Mucosa of gallbladder (tissue), 1 donor: ENCODE measurements around the gene CMTM3. TPM values are rescaled to one million over a fixed set of nuclear protein-coding genes. Genes with fewer than 3 reads are reported as not detected.
"Not testable (repeated sequence)": the region's sequence is repeated elsewhere in the genome, so short reads cannot be mapped to it uniquely, and the experiment has no call there.

Source experiments
- DNase-seq: peaks from one replicate; pipeline ENCODE4 v3.0.0-alpha.2; 2020; ENCODE audit warnings: low spot score
- total RNA-seq: library from RNA; stranded (reverse); gene quantifications from one replicate; pipeline ENCODE4 v1.2.1, GENCODE V29; 2021
- donor health status: DM: no; HTN: no; CAD: no.

CMTM3 gene
- total RNA-seq, 1 donor from 2014 or later, result 19.2 TPM

DNA sequence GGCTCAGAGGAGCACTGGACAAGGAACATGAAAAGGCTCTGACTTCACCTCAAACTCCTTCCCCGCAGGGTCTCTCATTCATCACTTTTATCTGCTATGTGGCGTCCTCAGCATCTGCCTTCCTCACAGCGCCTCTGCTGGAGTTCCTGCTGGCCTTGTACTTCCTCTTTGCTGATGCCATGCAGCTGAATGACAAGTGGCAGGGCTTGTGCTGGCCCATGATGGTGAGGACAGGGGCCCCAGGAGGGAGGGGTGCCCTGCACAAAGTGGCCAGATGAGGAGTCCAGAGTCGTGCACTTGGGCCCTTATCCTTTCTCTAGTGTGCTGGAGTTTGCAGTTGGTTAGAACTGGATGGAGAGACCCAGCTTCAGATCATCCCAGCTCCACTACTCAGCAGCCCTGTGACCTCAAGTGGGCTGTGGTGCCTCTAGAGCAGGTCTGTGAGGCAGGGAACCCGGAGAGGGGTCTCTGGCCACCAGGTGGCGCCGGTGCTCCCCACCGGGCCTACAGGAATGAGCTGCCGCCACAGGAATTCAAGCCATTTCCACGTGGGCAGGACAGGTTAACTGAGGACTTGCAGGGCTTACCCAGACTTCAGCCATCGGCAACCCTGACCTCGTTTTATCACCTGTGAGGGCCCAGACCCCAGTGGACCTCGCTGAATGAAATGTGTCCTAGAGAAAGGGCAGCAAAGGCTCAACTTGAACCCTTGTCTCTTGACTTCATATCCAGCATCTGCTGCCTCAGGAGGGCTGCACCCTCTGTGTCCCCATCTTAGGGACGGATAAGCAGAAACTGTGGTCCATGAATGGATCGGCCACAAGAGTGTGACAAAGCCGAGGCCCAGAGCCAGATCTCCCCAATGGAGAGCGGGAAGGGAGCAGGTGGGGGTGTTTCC, 4.0 kb downstream of the CMTM3 start:
- peak; percentile 89 for DNase-seq

DNA sequence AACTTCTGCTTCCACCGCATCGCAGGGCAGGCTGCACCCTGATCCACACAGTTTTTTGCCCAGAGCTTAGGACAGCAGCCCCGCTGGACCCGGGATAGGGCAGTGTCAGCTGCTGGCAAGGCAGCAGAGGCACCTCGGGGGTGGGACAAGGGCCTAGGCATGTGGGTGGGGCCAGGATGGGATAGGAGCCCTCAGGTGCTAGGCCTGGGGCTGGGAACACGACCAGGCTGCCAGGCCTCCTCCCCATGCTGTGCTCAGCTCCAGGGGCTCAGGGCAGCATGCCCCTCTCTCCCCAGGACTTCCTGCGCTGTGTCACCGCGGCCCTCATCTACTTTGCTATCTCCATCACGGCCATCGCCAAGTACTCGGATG, 4.6 kb downstream of the CMTM3 start:
- DNase-seq, result no peak

DNA sequence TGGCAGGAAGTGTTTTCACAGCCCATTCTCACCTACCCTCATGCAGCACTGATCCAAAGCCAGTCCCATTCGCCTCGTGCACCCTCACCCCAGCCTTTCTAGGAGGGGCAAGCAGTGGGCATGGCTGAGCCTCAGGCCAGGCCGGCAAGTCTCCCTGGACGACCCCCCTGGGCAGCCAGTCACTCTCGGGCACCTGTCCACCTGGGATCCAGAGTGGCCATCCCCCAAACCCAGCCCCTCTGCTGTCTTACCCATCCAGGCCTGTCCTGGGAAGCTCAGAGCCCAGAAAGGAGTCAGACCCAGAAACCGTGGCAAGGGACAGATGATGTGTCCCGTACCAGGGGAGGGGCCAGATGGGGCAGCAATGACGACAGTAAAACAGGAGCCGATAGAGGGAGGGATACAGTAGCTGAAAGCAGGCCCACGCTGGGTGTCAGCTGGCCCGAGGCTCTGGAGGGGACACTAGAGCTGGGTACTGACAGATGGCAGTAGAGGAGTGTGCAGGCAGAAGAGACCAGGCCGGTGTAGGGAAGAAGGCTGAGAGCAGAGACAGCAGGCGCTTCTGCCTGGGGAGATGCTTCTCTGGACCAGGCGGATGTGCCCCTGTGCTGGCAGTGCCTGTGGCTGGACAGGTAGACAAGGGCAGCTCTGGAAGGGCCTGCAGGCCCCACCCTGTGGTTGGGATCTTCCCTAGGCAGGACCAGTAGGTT, 5.8 kb downstream of the CMTM3 start:
- DNase-seq, result no peak

DNA sequence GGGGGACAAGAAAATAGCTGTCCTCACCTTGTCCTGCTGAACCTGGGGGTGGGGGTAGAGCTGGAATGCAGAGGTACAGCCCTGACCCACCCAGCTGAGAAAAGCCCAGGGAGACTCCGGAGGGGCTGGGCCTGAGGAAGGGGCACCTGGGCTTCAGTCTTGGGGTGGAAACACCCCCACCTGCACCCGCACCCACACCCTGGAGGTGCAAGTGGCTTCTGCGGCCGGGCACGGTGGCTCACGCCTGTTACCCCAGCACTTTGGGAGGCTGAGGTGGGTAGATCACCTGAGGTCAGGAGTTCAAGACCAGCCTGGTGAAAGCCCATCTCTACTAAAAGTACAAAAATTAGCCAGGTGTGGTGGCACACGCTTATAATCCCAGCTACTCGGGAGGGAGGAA, 7.4 kb downstream of the CMTM3 start:
- DNase-seq, result not testable (repeated sequence)

DNA sequence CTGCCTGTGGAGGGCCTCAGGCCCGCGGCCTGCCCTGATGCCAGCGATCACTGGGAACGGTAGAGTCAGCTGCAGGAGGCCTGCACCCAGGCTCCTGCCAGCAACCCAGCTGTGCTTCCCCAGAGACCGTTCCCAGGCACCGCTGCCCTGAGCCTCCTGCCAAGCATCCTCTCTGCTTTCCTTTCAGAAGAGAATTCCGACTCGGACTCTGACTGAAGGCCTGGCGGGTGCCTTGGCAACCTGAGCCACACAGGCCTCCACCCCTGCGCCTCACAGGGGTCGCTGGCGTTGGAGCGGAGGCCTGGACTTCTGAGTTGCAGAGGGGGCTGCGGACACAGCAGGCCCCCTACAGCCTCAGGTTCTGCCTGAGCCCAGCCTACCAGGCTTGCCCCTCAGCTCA, 7.9 kb downstream of the CMTM3 start:
- DNase-seq, result no peak

DNA sequence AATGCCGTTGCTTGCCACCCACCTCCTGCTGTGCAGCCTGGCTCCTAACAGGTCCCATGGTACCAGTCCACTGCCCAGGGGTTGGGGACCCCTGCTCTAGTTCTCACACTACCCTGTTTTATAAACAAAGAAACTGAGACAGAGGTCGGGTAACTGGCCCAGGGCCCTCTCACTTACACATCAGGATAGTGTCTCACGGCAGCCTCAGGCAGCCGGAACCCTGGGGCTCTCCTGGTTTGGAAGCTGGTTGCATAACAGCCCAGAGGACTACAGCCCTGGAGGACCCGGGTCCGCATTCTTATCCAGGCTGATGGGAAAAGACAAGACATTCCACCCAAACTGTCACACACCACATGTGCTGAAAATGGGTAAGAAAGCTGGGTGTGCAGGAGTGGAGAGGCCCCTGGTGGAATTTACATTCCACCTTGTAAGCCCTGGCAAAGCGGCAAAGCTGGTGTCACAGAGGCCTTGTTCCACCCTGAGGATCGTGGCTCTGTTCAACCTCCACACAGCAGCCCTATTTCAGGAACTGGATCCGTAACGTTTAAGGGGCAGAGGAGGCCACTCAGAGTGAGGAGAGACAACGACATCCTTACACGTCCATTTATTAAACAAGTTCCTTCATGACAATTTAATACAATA, 9.8 kb downstream of the CMTM3 start:
- no peak for DNase-seq

DNA sequence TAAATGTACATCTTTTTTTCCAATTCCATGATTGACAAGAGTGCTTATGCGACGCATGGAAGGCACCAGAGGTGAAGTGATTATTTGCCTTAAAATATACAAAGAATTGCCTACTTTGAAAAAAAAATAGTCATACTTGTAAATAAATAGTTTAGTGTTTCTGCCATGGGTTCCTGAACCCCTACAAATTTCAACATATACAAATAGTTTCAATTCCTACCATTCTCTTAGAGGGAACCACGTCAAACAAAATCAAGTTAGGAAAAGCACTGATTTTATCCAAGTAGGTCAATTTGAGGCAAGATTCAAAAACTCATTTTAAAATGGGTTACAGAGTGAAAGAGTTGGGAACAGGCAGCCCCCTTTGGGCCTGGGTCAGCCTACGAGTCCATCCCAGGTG, 11.7 kb downstream of the CMTM3 start:
- DNase-seq, result no peak

DNA sequence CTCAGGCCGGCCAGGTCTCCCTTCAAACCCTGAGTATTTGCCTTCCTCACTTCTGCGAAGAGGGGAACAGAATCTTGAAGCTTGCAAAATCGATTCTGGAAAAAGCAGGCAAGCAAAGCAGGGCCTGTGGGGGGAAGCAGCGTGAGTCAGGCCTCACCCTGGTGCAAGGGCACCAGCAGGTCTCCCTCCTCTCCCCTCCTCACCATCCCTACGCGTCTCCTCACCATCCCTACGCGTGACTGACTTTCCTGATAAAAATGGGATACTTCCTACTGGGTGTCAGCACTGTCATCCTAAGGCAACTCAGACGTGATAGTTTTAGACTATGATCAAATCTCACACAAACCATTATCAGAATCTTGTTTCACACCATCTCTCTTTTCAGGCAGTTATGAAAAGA, 12.1 kb downstream of the CMTM3 start:
- no peak for DNase-seq

DNA sequence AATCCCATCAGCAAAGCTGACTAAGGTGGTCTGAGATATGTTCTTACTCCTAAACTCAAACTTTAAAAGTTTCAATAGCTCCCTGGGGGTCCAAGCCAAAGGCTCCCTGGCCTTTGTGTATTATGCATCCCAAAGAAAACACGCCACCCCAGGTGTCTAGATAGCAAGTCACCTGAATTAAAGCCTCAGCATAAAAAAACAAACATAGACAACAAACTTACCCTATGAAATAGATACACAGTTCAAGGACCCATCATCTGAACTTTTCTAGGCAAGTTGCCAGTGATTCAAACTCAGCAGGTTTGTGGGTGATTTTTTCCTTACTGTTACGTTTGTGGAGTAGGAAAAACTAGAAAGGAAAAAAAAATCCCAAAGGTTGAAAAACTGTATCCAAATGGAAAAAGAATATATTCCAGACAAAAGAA, 12.5 kb downstream of the CMTM3 start:
- no peak for DNase-seq

DNA sequence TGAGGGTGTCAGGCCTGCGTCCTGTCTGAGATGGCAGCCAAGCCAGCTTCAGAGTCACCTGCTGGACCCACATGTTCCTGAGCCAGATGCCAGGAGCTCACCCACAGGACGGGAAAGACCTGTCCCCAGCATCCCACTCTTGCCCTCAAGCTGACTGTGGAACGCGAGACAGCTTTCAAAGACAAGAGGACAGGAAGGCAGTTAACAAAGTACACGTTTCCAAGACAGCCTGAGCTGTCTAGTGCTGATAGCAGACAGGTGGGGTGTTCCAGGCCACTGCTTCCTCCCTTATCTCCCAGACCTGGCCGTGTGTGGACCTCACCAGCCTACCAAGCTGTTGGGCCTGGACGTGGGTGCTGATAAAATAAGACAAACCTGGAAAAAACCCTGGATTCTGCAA, 13.2 kb downstream of the CMTM3 start:
- no peak for DNase-seq

DNA sequence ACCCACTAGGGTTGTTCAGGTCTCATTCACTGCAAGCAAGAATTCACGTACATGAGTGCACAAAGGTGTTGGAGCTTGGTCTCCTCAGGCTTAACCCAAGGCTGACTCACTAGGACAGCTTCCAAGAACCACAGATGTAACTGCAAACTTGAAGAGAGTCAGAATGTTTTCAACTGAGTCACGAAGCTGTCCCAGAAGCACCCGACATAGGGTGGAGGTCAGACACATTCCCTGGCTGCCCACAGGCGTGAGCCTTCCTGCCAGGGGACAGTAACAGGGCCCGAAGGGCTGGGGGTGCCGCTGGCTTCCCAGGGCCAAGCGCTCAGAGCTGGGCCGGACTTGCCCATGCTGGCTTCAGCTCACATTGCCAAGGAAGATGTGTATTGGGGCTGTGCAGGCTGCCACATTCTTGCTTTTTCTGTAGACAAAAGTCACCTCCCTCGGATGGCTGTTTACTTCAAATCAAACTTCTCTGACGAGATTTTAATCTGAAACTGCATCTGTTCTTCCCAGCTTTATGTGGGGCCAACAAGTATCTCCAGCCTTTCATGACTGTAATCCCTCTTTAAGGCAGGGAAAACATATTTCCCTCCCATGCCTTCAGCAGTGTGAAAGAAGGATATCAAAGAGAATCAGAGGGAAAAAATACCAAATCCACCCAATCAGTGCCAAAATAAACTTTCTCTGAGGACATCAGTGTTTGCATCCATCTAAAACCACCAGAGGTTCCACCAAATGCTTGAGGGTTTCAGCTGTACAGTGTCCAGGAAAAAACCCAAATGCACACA, 14.3 kb downstream of the CMTM3 start:
- DNase-seq, result no peak

DNA sequence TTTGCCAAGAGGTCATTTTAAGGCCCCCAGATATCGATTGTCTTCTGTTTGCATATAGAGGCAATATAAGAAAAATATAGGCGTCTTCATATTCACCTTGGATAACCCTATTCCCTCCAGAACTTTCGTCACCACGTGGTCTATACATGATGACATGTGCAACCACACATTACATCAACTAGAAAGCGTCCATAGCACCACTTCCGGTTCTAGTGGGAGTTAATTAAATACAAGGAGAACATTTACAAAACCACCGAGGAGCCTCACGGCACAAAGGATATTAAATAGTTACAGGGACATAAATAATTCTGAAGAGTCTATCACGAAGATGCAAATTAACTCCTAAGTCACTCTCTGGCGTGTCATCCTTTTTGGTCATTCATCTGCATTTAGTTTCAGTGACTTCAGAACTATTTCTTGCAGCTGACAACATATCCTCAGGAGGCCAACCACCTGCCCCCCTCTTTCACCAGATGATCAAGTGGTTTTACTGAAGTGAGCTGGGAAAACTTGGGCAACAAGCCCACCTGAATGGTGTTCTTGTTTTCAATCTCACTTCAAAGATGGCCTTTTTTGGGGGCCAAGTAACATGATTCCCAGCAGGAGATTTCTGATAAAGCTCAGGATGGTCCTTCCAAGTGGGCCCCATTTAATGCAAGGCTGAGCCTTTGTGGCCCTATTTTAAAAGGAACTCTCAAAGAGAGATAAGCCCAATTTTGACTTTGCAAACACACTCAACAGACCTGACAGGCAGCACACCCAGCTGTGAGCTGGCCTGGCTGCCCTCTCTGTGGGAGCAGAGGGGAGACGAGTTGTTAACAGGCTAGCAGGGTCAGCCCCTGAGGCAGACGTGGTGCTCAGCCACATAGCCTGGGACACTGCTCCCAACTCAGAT, 15.3 kb downstream of the CMTM3 start:
- no peak for DNase-seq

DNA sequence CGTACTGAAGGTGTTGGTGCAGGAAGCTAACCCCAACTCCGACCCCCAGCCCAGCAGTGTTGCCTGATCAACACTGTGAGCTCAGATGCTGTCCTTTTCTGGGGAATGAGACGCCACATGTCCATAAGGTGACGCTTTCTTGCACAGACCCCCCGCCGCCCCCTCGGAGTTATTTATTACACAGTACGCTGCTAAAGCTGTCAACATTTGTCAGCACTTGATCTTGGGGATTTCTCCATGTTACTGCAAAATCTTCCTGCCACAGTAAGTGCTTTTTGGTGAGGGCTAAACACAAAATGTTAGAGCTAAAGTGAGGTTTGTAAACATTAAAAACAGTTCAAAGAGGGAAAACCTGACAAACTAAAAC, 15.9 kb downstream of the CMTM3 start:
- DNase-seq, result no peak

DNA sequence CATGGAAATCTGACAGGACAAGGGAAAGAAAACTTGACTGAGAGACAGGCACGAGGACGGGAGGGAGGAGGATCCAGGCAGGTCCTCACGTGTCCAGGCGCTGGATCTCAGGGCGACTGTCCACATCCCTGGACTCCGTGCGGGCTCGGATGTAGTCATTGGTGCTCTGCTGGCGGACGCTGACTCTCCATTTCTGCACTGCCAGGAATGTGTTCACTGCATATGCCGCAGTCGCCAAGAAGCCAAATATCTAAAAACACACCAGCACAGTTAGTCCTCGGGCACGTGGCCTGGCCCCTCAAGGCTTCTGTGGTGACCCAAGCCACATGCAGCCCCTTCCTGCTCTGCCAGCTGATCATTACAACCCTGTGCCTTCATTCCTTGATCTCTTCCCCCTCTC, 17.5 kb downstream of the CMTM3 start:
- no peak for DNase-seq

DNA sequence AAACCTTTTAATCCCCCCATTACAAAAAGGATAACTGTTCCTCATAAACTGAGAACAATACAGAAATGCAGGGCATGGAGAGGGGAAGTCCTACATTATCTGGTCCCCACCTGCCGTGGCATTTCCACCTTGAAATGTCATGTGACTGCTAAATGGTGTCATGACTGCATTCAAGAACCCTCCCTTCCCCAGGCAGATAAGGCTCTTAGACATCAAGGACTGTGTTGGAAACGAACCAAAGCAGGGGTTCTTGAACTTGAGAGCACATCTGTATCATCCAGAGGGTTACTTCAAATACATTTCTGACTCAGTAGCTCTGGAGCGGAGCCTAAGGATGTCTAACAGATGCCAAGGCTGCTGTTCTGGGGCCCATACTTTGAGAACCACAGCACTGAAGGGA, 18.4 kb downstream of the CMTM3 start:
- no peak for DNase-seq

DNA sequence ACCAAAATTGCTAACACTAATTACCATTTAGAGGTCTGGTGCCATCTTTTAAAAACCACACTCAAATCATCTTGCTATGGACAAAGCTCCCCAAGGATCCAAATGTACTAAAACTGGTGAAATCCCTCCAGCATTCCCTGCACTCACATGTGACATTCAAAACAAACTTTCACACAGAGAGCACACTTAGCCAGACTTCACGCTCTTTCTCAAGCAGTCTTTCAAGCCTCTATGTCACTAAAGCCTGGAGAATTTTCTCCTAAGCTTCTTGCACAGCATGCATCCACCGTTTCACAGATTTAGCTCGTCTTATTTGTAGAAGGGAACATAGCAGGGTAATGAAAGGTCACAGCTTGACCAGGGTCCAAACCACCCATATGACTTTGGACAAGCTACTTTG, 19.3 kb downstream of the CMTM3 start:
- DNase-seq, result no peak

DNA sequence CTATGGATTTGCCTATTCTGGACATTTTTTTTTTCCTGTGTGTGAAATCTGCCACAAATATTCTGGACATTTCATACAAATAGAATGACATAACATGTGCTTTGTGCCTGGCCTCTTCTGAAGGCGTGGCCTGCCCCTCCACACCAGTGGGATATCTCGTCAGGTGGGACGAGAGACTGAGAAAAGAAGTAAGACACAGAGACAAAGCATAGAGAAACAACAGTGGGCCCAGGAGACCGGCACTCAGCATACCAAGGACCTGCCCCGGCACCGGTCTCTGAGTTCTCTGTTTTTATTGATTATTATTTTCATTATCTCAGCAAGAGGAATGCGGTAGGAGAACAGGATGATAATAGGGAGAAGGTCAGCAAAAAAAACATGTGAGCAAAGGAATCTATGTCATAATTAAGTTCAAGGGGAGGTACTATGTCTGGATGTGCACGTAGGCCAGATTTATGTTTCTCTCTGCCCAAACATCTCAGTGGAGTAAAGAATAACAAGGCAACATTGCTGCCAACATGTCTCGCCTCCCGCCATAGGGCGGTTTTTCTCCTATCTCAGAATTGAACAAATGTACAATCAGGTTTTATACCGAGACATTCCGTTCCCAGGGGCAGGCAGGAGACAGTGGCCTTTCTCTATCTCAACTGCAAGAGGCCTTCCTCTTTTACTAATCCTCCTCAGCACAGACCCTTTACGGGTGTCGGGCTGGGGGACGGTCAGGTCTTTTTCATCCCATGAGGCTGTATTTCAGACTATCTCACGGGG, 23.3 kb downstream of the CMTM3 start:
- not testable (repeated sequence) for DNase-seq

DNA sequence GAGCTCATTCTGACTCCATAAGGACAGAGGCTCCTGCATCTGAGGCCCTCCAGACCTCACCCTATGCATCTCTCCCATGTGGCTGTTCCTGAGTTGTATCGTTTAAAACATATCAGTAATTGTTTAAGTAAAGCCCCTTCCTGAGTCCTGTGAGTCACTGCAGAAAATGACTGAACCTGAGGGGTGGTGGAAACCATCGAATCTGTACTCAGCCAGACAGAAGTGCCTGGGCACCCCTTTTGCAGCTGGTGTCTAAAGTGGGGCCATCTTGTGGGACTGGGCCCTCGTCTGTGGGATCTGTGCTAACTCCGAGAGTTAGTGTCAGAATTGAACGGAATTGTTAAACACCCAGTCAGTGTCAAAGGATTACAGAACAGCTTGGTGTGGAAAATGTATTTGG, 25.4 kb downstream of the CMTM3 start:
- no peak for DNase-seq

DNA sequence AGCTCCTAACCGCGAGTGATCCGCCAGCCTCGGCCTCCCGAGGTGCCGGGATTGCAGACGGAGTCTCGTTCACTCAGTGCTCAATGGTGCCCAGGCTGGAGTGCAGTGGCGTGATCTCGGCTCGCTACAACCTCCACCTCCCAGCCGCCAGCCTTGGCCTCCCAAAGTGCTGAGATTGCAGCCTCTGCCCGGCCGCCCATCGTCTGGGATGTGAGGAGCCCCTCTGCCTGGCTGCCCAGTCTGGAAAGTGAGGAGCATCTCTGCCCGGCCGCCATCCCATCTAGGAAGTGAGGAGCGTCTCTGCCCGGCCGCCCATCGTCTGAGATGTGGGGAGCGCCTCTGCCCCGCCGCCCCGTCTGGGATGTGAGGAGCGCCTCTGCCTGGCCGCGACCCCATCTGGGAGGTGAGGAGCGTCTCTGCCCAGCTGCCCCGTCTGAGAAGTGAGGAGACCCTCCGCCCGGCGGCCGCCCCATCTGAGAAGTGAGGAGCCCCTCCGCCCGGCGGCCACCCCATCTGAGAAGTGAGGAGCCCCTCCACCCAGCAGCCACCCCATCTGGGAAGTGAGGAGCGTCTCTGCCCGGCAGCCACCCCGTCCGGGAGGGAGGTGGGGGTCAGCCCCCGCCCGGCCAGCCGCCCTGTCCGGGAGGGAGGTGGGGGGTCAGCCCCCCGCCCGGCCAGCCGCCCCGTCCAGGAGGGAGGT, 26.2 kb downstream of the CMTM3 start:
- DNase-seq, result not testable (repeated sequence)

DNA sequence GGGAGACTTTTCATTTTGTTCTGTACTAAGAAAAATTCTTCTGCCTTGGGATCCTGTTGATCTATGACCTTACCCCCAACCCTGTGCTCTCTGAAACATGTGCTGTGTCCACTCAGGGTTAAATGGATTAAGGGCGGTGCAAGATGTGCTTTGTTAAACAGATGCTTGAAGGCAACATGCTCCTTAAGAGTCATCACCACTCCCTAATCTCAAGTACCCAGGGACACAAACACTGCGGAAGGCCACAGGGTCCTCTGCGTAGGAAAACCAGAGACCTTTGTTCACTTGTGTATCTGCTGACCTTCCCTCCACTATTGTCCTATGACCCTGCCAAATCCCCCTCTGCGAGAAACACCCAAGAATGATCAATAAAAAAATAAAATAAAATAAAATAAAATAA, 27.1 kb downstream of the CMTM3 start:
- DNase-seq, result not testable (repeated sequence)
